Measurements from ENCODE around the gene CNTN5.

- no peak for TF ChIP-seq ZBTB10 (tag by site-specific recombination; IDR thresholded peaks at IDR 0.05)
- TF ChIP-seq YY1 (tag by site-specific recombination; IDR thresholded peaks at IDR 0.05): no peak
- TF ChIP-seq ZNF449 (tag by site-specific recombination; IDR thresholded peaks at IDR 0.05): no peak
- TF ChIP-seq EGR2 (tag by site-specific recombination; IDR thresholded peaks at IDR 0.05; ENCODE audit: low read depth): no peak
- TF ChIP-seq ZNF792 (tag by site-specific recombination; IDR thresholded peaks at IDR 0.05): no peak
- TF ChIP-seq REST (tag by site-specific recombination; IDR thresholded peaks at IDR 0.05): no peak
- no peak for TF ChIP-seq ZNF544 (tag by site-specific recombination; IDR thresholded peaks at IDR 0.05)
- TF ChIP-seq ZNF600 (tag by site-specific recombination; IDR thresholded peaks at IDR 0.05): no peak
- TF ChIP-seq ZNF274 (IDR thresholded peaks at IDR 0.05; ENCODE audit: low read length): no peak
- no peak for TF ChIP-seq ZNF274 (tag by site-specific recombination; IDR thresholded peaks at IDR 0.05; ENCODE audit: borderline replicate concordance)
- no peak for TF ChIP-seq CTCF (tag by site-specific recombination; IDR thresholded peaks at IDR 0.05)
- no peak for TF ChIP-seq ZNF555 (tag by site-specific recombination; conservative IDR thresholded peaks at IDR 0.05)
These were observed 49.2 kb downstream of the CNTN5 start for GRCh38 chr11:99069856-99070444.

All from HEK293 (cell line).